ENCODE data around the gene ACAN.
A peak's percentile ranks its signal among the peaks of the same experiment; 100 is the strongest.

The ACAN gene

DNA sequence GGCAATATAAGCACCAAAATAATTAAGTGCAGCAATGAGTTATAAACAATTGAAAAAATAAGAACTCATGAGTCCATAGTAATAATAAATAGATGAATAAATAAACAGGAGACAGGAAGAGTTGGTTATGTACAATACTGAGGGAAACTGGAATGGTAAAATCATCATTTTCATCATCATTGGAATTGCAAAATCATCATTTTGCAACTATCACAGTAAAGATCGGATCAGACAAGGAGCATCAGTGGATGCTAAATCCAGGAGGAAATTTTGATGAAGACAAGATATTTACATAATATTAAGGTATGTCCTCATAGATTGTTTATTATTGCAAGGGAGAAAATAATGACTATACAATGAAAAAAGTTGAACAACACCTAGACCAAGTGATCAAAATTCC, 38.8 kb upstream of the ACAN start:
- Histone ChIP-seq H3K9me3 (ENCODE audit: insufficient read depth, low read depth, low read length) (peaks cover 2% of the 10 kb centered on the region), H3K27ac (ENCODE audit: low read depth, low read length) (no peak overlapping the region), H4K91ac (ENCODE audit: low read depth, low read length) (no peak overlapping the region), H3K23ac (ENCODE audit: low read length) (no peak overlapping the region), H3K79me2 (ENCODE audit: control insufficient read depth, insufficient read depth, low read length, poor library complexity) (no peaks in the 10 kb centered on the region), H2BK12ac (ENCODE audit: low read length) (no peak overlapping the region), H3K27me3 (ENCODE audit: insufficient read depth, low read length) (peaks cover 5% of the 10 kb centered on the region), H2AK5ac (ENCODE audit: low read length) (no peak overlapping the region), H4K12ac (ENCODE audit: low read depth, low read length) (no peak overlapping the region), H3K18ac (ENCODE audit: low read length) (no peak overlapping the region), H3K4ac (ENCODE audit: low read depth, low read length) (no peak overlapping the region), H3K79me1 (ENCODE audit: low read length) (no peaks in the 10 kb centered on the region), H2AFZ (ENCODE audit: insufficient read depth, low read length, poor library complexity) (no peak overlapping the region), H4K8ac (ENCODE audit: low read depth, low read length) (no peak overlapping the region), H2BK5ac (ENCODE audit: low read depth, low read length, poor library complexity) (no peak overlapping the region), H3K36me3 (ENCODE audit: control insufficient read depth in 1 of 2, insufficient read depth in 2 of 2, low read length in 2 of 2) (no peaks in the 10 kb centered on the region), H2BK120ac (ENCODE audit: insufficient read depth, low read length, poor library complexity) (no peak overlapping the region), H3K14ac (ENCODE audit: low read length) (no peak overlapping the region), H3K4me1 (ENCODE audit: control insufficient read depth in 1 of 2, insufficient read depth in 2 of 2, low read length in 2 of 2) (peaks cover 4 to 6% of the 10 kb centered on the region in 2 experiments), H3K9ac (ENCODE audit: low read length) (no peak overlapping the region), H3K4me3 (ENCODE audit: low read depth, low read length) (no peak overlapping the region), H3K4me2 (ENCODE audit: low read length) (no peak overlapping the region)
- no CpG with 5 or more reads among the region's 1 CpG for WGBS (ENCODE audit: extremely low coverage, insufficient coverage, insufficient read length)
- DNase-seq, result no peak

DNA sequence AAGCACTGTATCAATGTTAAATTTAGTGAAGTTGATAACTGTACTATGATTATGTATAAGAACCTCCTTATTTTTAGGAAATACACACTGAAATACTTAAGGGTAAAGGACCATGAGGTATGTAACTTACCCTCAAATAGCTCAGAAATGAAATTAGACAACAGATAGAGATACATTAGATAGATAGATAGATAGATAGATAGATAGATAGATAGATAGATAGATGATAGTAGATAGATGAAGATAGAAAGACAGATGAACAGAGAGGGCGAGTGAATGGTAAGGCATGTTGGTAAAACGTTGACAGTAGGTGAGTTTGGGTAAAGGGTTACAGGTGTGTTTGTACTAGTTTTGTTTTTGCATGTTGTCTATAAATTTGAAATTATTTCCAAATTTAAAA, 38.0 kb upstream of the ACAN start:
- Histone ChIP-seq H4K8ac (ENCODE audit: low read depth, low read length) (no peak overlapping the region), H2BK120ac (ENCODE audit: insufficient read depth, low read length, poor library complexity) (no peak overlapping the region), H2AFZ (ENCODE audit: insufficient read depth, low read length, poor library complexity) (no peak overlapping the region), H3K9me3 (ENCODE audit: insufficient read depth, low read depth, low read length) (peaks cover 2% of the 10 kb centered on the region), H3K4me1 (ENCODE audit: control insufficient read depth in 1 of 2, insufficient read depth in 2 of 2, low read length in 2 of 2) (peaks cover 5 to 6% of the 10 kb centered on the region in 2 experiments), H3K79me1 (ENCODE audit: low read length) (no peaks in the 10 kb centered on the region), H3K4ac (ENCODE audit: low read depth, low read length) (no peak overlapping the region), H3K27ac (ENCODE audit: low read depth, low read length) (no peak overlapping the region), H2BK12ac (ENCODE audit: low read length) (no peak overlapping the region), H3K79me2 (ENCODE audit: control insufficient read depth, insufficient read depth, low read length, poor library complexity) (no peaks in the 10 kb centered on the region), H3K4me3 (ENCODE audit: low read depth, low read length) (no peak overlapping the region), H3K14ac (ENCODE audit: low read length) (no peak overlapping the region), H2BK5ac (ENCODE audit: low read depth, low read length, poor library complexity) (no peak overlapping the region), H3K18ac (ENCODE audit: low read length) (no peak overlapping the region), H4K12ac (ENCODE audit: low read depth, low read length) (no peak overlapping the region), H3K36me3 (ENCODE audit: control insufficient read depth in 1 of 2, insufficient read depth in 2 of 2, low read length in 2 of 2) (no peaks in the 10 kb centered on the region), H3K23ac (ENCODE audit: low read length) (no peak overlapping the region), H4K91ac (ENCODE audit: low read depth, low read length) (no peak overlapping the region), H2AK5ac (ENCODE audit: low read length) (no peak overlapping the region), H3K27me3 (ENCODE audit: insufficient read depth, low read length) (peaks cover 9% of the 10 kb centered on the region), H3K9ac (ENCODE audit: low read length) (no peak overlapping the region), H3K4me2 (ENCODE audit: low read length) (no peak overlapping the region)
- no peak for DNase-seq
- WGBS (ENCODE audit: extremely low coverage, insufficient coverage, insufficient read length), result no CpG with 5 or more reads among the region's 2 CpGs

- no peak overlapping the region for H2AK5ac ChIP-seq (ENCODE audit: low read length)
- H4K12ac ChIP-seq (ENCODE audit: low read depth, low read length), result no peak overlapping the region
- H3K4me3 ChIP-seq (ENCODE audit: low read depth, low read length), result no peak overlapping the region
- no peak overlapping the region for H2BK120ac ChIP-seq (ENCODE audit: insufficient read depth, low read length, poor library complexity)
- no peaks in the 10 kb centered on the region for H3K9me3 ChIP-seq (ENCODE audit: insufficient read depth, low read depth, low read length)
- H3K14ac ChIP-seq (ENCODE audit: low read length), result no peak overlapping the region
- WGBS (ENCODE audit: extremely low coverage, insufficient coverage, insufficient read length), result no CpG with 5 or more reads among the region's 38 CpGs
- DNase-seq, result peak in 1 of 2 donors; percentile 5
- H3K23ac ChIP-seq (ENCODE audit: low read length), result no peak overlapping the region
- no peaks in the 10 kb centered on the region for H3K36me3 ChIP-seq (ENCODE audit: control insufficient read depth in 1 of 2, insufficient read depth in 2 of 2, low read length in 2 of 2)
- no peak overlapping the region for H2BK12ac ChIP-seq (ENCODE audit: low read length)
- H3K79me1 ChIP-seq (ENCODE audit: low read length), result no peaks in the 10 kb centered on the region
- H3K18ac ChIP-seq (ENCODE audit: low read length), result no peak overlapping the region
- no peaks in the 10 kb centered on the region for H3K79me2 ChIP-seq (ENCODE audit: control insufficient read depth, insufficient read depth, low read length, poor library complexity)
- no peak overlapping the region for H4K91ac ChIP-seq (ENCODE audit: low read depth, low read length)
- H3K9ac ChIP-seq (ENCODE audit: low read length), result no peak overlapping the region
- H3K27ac ChIP-seq (ENCODE audit: low read depth, low read length), result no peak overlapping the region
- H3K4ac ChIP-seq (ENCODE audit: low read depth, low read length), result no peak overlapping the region
- H3K4me1 ChIP-seq (ENCODE audit: control insufficient read depth in 1 of 2, insufficient read depth in 2 of 2, low read length in 2 of 2), result peaks cover 0 to 1% of the 10 kb centered on the region in 2 experiments
- H3K27me3 ChIP-seq (ENCODE audit: insufficient read depth, low read length), result peaks cover 9% of the 10 kb centered on the region
- peak overlapping the region; percentile 62 for H2AFZ ChIP-seq (ENCODE audit: insufficient read depth, low read length, poor library complexity)
- H2BK5ac ChIP-seq (ENCODE audit: low read depth, low read length, poor library complexity), result no peak overlapping the region
- no peak overlapping the region for H4K8ac ChIP-seq (ENCODE audit: low read depth, low read length)
- H3K4me2 ChIP-seq (ENCODE audit: low read length), result peak overlapping the region; percentile 55
These were observed 33.9 kb upstream of the ACAN start for GRCh38 chr15:88769161-88769971.

GRCh38 chr15:88775776-88776175, 27.5 kb upstream of the ACAN start:
- Histone ChIP-seq H3K79me2 (ENCODE audit: control insufficient read depth, insufficient read depth, low read length, poor library complexity) (no peaks in the 10 kb centered on the region), H3K9ac (ENCODE audit: low read length) (no peak overlapping the region), H3K18ac (ENCODE audit: low read length) (no peak overlapping the region), H2AK5ac (ENCODE audit: low read length) (no peak overlapping the region), H3K36me3 (ENCODE audit: control insufficient read depth in 1 of 2, insufficient read depth in 2 of 2, low read length in 2 of 2) (no peaks in the 10 kb centered on the region), H2BK12ac (ENCODE audit: low read length) (no peak overlapping the region), H2BK120ac (ENCODE audit: insufficient read depth, low read length, poor library complexity) (no peak overlapping the region), H4K8ac (ENCODE audit: low read depth, low read length) (no peak overlapping the region), H2BK5ac (ENCODE audit: low read depth, low read length, poor library complexity) (no peak overlapping the region), H3K27ac (ENCODE audit: low read depth, low read length) (no peak overlapping the region), H3K23ac (ENCODE audit: low read length) (no peak overlapping the region), H3K27me3 (ENCODE audit: insufficient read depth, low read length) (no peaks in the 10 kb centered on the region), H3K4me3 (ENCODE audit: low read depth, low read length) (no peak overlapping the region), H3K4me2 (ENCODE audit: low read length) (no peak overlapping the region), H4K91ac (ENCODE audit: low read depth, low read length) (no peak overlapping the region), H3K9me3 (ENCODE audit: insufficient read depth, low read depth, low read length) (peaks cover 2% of the 10 kb centered on the region), H3K79me1 (ENCODE audit: low read length) (no peaks in the 10 kb centered on the region), H4K12ac (ENCODE audit: low read depth, low read length) (no peak overlapping the region), H3K14ac (ENCODE audit: low read length) (no peak overlapping the region), H2AFZ (ENCODE audit: insufficient read depth, low read length, poor library complexity) (no peak overlapping the region), H3K4ac (ENCODE audit: low read depth, low read length) (no peak overlapping the region), H3K4me1 (ENCODE audit: control insufficient read depth in 1 of 2, insufficient read depth in 2 of 2, low read length in 2 of 2) (no peaks in the 10 kb centered on the region)
- WGBS (ENCODE audit: extremely low coverage, insufficient coverage, insufficient read length), result no CpG with 5 or more reads among the region's 4 CpGs
- DNase-seq, result no peak

All from trophoblast cell (in vitro differentiated cells and primary cell).